Motor neuron (in vitro differentiated cells): Measurements from ENCODE around the gene PSTPIP1. TPM values are rescaled to one million over a fixed set of nuclear protein-coding genes. Genes with fewer than 3 reads are reported as not detected.

ENCODE experiments used
- ATAC-seq, 8 experiments: fragments of 200-7000 bp; cut with Tn5 transposase; replicated peaks in 6 of 8; 2 replicates each; pipeline ENCODE4 v1.8.0; 2021; ENCODE audit warnings: mild to moderate bottlenecking in 8 of 8, moderate library complexity in 8 of 8
- H3K27ac ChIP-seq, 2 donors: fragments of 250-450 bp; sonication (Bioruptor Pico); 2 replicates each; pipeline ENCODE4 v1.9.0; 2021; ENCODE audit warnings: antibody characterized with exemption in 2 of 2, mild to moderate bottlenecking in 2 of 2, moderate library complexity in 1 of 2
- H3K4me1 ChIP-seq, 2 donors: fragments of 250-450 bp; sonication (Bioruptor Pico); replicated peaks in 1 of 2; 2 replicates each; pipeline ENCODE4 v1.6.1; 2021; ENCODE audit warnings: antibody characterized with exemption in 2 of 2, mild to moderate bottlenecking in 2 of 2, moderate library complexity in 1 of 2
- H3K4me3 ChIP-seq, 5 donors: fragments of 250-450 bp; sonication (Bioruptor Pico); 2 replicates each; pipeline ENCODE4 v1.9.0; 2021; ENCODE audit warnings: antibody characterized with exemption in 5 of 5, mild to moderate bottlenecking in 5 of 5, moderate library complexity in 4 of 5
- WGBS, 10 experiments: fragments of 450-650 bp; shearing (Covaris generic); methylation state at CpG; one replicate each; pipeline ENCODE4 v1.0.0; 2022; 5-methylcytosine and 5-hydroxymethylcytosine counted together
- in situ Hi-C, 9 experiments: fragments of 400-800 bp; cut with MboI; loops; one replicate each; pipeline ENCODE4 v1.15.0; 2021; ENCODE audit warnings: low sequenced_read_pairs in 9 of 9, low pct_unique_long_range_greater_than_20kb in 2 of 9; ENCODE audit not compliant: unreplicated experiment in 9 of 9
- total RNA-seq, 8 experiments: library from RNA; unstranded; fragments of 300-600 nt; gene quantifications; 2 replicates each; pipeline versions ENCODE4 v1.2.3 to v1.2.4, GENCODE V29; 2022

Gene PSTPIP1
- total RNA-seq, 8 experiments from 2014 or later = 0.14 to 5.0 (median 1.4) TPM; not detected in 1

DNA sequence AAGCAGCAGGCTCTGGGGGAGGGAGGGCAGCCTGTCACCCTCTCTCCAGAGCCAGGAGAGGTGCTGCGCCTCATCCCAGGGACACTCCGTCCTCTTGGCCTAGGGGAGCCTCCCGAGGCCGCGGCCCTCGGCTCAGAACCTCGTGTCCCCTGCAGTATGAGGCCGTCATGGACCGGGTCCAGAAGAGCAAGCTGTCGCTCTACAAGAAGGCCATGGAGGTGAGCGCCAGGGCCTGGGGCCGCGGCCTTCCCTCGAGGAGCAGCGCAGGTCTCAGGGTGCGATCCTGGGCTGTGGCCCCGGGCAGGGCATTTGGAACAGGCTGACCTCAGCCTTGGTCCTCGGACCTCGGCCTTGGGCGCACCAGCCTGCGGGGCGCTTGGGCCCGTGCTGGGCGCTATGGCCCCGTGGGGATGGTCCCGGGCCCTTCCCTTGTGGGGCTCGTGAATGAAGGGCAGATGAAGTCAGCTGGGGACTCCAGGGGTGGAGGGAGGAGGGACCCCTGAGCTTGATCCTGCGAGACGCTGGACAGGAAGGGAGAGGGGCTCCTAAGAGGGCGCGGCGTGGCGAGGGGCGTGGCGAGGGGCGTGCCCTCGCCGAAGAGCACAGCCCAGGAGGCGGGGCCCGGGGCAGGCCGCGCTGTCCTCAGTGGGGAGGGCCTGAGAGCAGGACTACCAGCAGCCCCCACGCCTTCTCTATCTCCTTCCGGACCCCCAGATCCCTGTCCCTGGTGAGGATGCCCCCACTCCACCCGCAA lies 32.9 kb downstream of the PSTPIP1 start:
- ATAC-seq = peak in 4 of 8 experiments; percentile 16 to 47 (median 38)
- WGBS, 10 experiments = 20 to 73% (median 62%) methylated on average over 1 to 19 of the region's 45 CpGs; no CpG with 5 or more reads in 7 of the 10 experiments
- Histone ChIP-seq H3K4me1 (peaks cover 24 to 26% of the 10 kb centered on the region in 2 donors), H3K27ac (no peak overlapping the region), H3K4me3 (peak overlapping the region in 1 of 5 donors; percentile 14)
- in situ Hi-C loops = no loop called here

DNA sequence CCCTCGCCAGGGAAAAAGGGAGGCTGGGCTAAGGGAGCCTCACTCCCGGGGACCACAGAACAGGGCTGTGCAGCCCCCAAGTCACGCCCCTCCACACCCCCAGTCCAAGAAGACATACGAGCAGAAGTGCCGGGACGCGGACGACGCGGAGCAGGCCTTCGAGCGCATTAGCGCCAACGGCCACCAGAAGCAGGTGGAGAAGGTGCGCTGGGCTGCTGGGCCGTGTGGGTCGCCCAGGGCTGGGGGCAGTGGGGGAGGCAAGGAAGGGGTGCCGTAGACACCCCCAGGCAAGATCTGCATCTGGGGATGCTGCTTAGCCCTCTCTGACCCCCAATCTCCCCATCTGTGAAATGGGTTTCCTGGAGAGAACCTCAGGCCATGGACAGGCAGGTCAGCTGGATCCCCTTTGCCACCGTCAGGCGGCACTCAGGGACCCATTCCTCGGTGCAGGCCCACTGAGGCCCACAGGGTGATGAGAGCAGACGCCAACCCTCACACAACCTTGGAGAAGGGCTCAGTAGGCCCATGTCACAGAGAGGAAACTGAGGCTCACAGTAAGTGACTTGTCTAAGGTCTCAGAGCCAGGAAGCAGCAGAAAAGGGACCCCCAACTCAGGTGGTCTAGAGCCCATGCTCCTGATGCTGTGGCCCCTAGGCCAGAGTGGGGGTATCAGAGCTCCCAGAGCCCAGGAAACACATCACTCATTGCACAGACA lies 33.7 kb downstream of the PSTPIP1 start:
- ATAC-seq = no peak
- WGBS, 10 experiments = 100% methylated on average over 1 to 2 of the region's 22 CpGs; no CpG with 5 or more reads in 8 of the 10 experiments
- Histone ChIP-seq H3K4me1 (peaks cover 24 to 26% of the 10 kb centered on the region in 2 donors), H3K27ac (no peak overlapping the region), H3K4me3 (peak overlapping the region in 1 of 5 donors; percentile 14)
- in situ Hi-C loops = no loop called here

DNA sequence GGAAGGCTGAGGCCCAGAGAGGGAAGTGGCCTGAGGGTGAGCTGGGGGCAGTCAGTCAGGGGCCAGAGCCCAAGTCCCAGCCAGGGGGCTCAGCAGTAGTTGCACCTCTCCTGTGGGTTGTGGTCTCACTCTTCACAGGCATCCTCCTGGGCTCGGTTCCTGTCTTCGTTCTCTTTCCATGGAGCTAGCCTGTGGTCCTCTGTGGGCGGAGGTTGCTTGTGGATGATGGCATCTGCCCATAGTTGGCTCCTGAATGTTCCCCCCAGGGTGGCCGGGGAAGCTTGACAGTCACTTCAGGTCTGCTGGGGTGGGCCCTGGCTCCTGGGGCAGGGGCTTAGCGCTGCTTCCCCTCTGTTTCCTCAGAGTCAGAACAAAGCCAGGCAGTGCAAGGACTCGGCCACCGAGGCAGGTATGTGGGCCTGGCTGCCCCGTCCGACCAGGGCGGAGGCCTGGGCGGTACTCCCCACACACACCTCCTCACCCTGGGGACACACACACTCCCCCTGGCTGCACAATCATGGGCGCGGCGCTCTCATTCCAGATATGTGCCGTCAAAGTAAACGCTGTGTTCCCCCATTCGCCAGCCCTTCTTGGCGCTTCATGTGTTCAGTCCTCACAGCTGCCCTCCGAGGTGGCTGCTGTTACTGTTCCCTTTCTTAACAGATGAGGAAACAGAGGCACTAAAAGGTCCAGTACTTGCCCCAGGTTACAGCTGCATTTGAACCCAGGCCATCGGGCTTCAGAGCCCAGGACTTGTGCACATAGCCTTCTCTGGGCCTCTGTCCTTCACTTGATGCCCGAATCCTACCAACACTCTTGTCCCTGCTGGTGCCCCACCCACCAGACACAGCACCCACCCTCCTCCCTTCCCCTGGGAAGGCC lies 34.5 kb downstream of the PSTPIP1 start:
- peak overlapping the region in 1 of 2 donors; percentile 36 for H3K27ac ChIP-seq
- in situ Hi-C loops = no loop called here
- peak in 2 of 8 experiments; percentile 6 to 11 for ATAC-seq
- WGBS, 10 experiments = 78 to 100% (median 82%) methylated on average over 1 to 7 of the region's 21 CpGs; no CpG with 5 or more reads in 6 of the 10 experiments
- H3K4me1 ChIP-seq = peaks cover 24 to 26% of the 10 kb centered on the region in 2 donors
- no peak overlapping the region for H3K4me3 ChIP-seq

DNA sequence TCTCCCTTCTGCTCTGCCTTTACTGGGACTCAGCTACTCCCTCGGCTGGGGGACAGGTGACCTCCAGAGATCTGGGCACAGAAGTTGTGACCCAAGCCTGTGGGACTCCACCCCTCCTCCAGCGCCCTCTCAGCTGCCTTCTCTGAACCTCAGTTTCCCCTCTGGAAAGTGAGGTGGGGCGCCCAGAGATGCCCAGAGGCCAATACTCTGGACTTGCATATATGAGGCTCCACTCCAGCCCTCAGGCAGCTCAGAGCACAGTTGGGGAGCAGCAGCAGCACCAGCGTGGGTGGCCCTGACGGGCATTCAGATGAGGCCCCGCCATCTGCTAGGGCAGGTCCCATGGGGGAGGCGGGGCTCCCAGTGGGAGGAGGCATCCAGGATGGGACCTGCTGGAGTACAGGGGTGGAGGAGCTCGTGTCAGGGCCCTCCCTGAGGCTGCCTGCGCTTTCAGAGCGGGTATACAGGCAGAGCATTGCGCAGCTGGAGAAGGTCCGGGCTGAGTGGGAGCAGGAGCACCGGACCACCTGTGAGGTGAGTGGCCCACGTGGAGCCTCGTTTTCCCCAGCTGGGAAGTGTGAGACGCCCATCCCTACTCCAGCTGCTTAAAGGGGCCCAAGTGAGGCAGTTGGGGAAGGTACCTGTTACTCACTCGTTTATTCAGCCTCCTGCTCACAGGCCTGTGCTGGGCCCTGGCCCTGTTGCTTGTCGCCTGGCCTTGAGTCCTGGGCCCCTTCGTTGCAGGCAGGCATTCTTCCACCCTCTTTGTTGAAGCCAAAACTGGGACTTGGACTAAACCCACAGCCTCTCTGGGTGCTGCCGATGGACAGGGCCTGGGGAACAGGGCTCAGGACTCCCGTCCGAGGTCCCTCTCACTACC lies 35.4 kb downstream of the PSTPIP1 start:
- in situ Hi-C loops = no loop called here
- peak overlapping the region in 1 of 2 donors; percentile 36 for H3K27ac ChIP-seq
- H3K4me1 ChIP-seq = peaks cover 24 to 26% of the 10 kb centered on the region in 2 donors
- 0 to 73% (median 10%) methylated on average over 1 to 3 of the region's 22 CpGs; no CpG with 5 or more reads in 6 of the 10 experiments for WGBS, 10 experiments
- ATAC-seq = peak; percentile 2 to 76 (median 70)
- no peak overlapping the region for H3K4me3 ChIP-seq

DNA sequence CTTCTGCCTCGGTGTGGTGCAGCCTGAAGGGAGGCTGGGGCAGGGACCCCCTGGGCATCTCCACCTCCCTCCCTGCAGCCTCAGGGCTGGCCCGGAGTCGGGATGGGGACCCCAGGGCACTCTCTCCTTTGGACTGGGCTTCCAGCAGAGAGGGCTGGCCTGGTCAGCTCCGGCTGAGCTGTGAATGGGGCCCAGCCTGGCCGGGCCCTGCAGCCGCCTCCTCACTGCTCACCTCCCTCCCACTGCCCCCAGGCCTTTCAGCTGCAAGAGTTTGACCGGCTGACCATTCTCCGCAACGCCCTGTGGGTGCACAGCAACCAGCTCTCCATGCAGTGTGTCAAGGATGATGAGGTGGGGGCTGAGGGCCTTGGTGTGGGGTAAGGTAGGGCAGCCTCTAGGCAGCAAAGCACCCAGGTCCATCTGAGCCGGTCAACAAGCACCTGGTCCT lies 36.0 kb downstream of the PSTPIP1 start:
- 28 to 55% (median 40%) methylated on average over 1 to 4 of the region's 10 CpGs; no CpG with 5 or more reads in 7 of the 10 experiments for WGBS, 10 experiments
- peak in 5 of 8 experiments; percentile 23 to 70 (median 35) for ATAC-seq
- H3K27ac ChIP-seq = peak overlapping the region in 1 of 2 donors; percentile 36
- peaks cover 24 to 26% of the 10 kb centered on the region in 2 donors for H3K4me1 ChIP-seq
- no peak overlapping the region for H3K4me3 ChIP-seq
- in situ Hi-C loops = no loop called here

DNA sequence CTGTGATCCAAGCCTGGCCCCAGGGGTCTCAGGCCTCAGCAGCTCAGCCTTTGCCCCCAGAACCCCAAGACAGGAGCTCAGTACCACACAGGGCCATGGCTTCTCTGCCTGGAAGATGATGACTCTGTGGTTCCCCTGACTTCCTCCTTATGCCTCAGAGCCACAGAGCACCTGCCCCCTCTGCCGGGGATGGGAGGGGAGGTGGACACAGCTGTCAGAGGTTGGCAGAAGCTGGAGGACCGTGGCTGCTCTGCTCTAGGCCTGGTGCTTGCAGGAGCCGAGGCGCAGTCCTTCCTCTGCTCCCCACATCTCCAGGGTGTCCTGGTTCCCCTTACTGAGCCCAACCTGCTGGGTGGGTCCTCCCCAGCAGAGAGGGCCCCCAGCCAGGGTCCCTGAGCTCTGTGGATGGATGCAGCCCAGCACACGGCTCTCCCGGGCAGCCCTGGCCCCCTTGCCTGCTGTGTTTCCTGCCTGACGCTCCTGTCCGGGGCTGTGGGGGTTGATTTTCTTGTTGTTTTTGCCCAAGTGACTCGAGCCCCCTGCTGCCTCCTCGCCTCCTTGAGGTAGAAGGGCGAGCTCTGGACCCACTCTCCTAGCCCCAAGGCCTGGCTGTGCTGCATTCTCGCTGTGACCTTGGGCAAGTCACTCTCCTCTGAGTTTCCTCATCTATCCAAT lies 36.6 kb downstream of the PSTPIP1 start:
- peaks cover 24 to 26% of the 10 kb centered on the region in 2 donors for H3K4me1 ChIP-seq
- ATAC-seq = peak in 6 of 8 experiments; percentile 1 to 47 (median 20)
- WGBS, 10 experiments = 100% methylated on average over 1 of the region's 12 CpGs; no CpG with 5 or more reads in 8 of the 10 experiments
- in situ Hi-C loops = no loop called here
- no peak overlapping the region for H3K4me3 ChIP-seq
- peak overlapping the region in 1 of 2 donors; percentile 36 for H3K27ac ChIP-seq

DNA sequence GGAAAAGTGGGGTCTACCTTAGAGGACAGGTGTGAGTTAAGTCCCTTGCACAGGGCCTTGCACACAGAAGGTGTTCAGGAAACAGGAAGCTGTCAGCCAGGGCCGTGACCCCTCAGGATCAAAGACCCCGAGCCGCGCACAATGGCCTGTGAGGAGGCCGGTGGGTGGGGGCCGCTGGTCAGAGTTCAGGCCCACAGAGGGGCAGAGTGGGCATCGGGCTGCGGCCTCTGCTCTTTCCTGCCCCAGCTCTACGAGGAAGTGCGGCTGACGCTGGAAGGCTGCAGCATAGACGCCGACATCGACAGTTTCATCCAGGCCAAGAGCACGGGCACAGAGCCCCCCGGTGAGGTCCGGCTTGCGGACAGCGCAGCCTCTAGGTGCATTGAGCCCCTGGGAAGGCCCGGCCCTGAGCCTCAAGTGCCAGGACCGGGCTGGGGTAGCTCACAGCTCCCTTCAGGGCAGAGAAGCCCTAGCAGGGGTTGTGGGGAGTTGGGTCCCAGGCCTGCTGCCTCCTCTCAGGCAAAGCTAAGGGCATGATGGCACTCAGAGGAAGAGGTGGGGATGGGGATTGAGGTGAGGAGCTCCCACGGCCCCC lies 37.2 kb downstream of the PSTPIP1 start:
- no peak for ATAC-seq
- in situ Hi-C loops = no loop called here
- no peak overlapping the region for H3K4me3 ChIP-seq
- peaks cover 24 to 26% of the 10 kb centered on the region in 2 donors for H3K4me1 ChIP-seq
- no peak overlapping the region for H3K27ac ChIP-seq
- WGBS, 10 experiments = 80 to 100% methylated on average over 2 of the region's 22 CpGs; no CpG with 5 or more reads in 8 of the 10 experiments

DNA sequence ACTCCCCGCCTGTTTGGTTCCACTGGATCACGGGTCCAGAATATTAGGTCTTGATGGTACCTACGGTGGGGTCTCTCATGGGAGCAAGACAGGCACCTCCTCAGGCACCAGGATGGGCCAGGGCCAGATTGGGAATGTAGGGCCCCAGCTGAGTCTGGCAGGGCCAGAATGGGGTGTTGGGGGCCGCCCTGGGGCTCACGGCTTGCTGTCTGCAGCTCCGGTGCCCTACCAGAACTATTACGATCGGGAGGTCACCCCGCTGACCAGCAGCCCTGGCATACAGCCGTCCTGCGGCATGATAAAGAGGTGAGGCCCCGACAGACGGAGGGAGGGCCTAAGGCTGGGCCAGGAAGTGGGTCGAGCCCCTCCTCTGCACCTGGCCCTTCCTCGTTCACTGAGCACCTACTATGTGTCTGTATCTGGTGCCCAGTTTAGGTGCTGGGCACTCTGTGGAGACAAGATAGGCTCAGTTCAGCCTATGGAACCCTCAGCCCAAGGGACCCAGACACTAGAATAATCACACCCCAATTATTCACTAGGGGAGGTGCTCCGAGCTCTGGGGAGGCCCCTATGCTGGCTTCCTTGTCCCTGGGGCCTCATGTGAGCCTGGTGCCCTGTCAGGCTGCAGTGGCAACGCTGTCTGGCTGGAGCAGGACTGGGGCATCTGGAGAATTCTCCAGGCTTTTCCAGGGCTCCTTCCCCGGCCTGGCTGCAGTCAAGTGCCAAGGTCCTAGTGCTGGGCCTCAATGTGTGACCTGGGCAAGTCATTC lies 37.9 kb downstream of the PSTPIP1 start:
- in situ Hi-C loops = no loop called here
- Histone ChIP-seq H3K27ac (no peak overlapping the region), H3K4me3 (no peak overlapping the region), H3K4me1 (peaks cover 21 to 23% of the 10 kb centered on the region in 2 donors)
- WGBS, 10 experiments = 71 to 92% (median 80%) methylated on average over 1 to 9 of the region's 18 CpGs; no CpG with 5 or more reads in 5 of the 10 experiments
- ATAC-seq = no peak

DNA sequence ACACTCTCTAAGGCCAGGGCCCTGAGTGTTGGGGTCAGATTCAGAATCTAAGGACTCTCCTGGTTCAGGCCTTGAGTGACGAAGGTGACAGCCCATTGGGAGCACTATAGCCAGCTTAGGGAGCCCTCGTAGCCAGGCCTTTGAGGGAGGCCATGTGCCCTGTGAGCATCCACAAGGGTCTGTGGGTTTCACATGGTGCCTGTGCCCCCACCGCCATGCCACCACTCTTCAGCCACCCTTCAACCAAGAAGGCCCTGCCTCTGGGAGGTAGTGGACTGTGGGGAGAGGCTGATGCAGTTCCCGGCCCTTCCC lies 38.4 kb downstream of the PSTPIP1 start:
- peaks cover 16 to 19% of the 10 kb centered on the region in 2 donors for H3K4me1 ChIP-seq
- no peak overlapping the region for H3K27ac ChIP-seq
- no peak for ATAC-seq
- H3K4me3 ChIP-seq = no peak overlapping the region
- 80 to 100% (median 94%) methylated on average over 1 to 3 of the region's 4 CpGs; no CpG with 5 or more reads in 5 of the 10 experiments for WGBS, 10 experiments
- in situ Hi-C loops = no loop called here

DNA sequence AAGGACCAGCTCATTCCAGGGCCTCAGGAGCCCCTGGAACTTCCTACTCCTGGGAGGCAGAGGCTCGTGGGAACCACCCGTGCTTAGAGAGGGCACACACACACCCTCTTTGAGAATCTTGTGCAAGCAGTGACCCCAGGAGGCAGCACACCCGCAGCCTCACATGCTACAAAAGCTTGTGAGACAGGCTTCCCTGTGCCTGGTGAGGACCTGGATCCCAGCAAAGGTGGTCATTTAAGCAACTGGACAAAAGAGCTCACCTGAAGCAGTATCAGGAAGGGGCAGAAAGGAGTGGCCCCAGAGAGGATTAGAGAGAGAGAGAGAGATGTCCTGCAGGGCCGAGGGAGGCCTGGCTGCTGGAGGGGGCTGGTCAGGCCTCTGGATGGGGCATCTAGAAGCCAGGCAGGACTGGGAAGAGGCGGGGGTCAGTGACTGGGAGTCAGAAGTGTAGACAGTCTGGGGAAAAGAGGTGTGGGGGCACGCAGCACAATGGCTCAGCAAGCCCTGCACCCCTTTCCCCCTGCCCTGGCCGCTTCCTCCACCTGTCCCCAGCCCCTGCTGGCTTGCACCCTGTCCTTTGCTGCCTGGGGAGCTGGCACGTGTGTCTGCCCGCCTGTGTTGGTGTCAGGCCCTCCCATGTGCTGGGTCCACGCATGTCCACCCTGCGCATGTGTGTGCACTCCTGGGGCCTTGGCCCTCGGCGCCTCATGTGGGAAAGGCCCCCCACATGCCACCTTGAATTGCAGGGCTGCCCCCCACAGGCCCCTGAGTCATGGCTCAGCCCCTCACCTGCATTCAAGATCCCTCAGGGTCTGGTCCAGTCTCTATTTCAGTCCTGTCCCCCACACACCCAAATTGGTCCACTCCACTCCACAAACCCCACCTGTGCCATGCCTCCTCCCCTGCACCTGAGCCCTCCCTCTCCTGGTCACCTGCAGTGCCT lies 39.1 kb downstream of the PSTPIP1 start:
- no peak overlapping the region for H3K4me3 ChIP-seq
- peaks cover 15 to 18% of the 10 kb centered on the region in 2 donors for H3K4me1 ChIP-seq
- no peak for ATAC-seq
- in situ Hi-C loops = no loop called here
- no peak overlapping the region for H3K27ac ChIP-seq
- WGBS, 10 experiments = 10 to 85% (median 79%) methylated on average over 1 to 4 of the region's 13 CpGs; no CpG with 5 or more reads in 4 of the 10 experiments
